SU-DHL-6 (cell line): ENCODE data around the gene ZNF148.

Experiments
- H2AFZ ChIP-seq: fragments of 200-600 bp; sonication (generic); 2 replicates; pipeline ENCODE4 v1.6.1; 2014; ENCODE audit warnings: low read depth, mild to moderate bottlenecking, moderate library complexity, mixed read lengths, antibody characterized with exemption, low read length; ENCODE audit not compliant: severe bottlenecking
- H3F3A ChIP-seq: fragments of 200-600 bp; shearing (Covaris generic); 2 replicates; pipeline ENCODE4 v1.6.0; 2016; ENCODE audit warnings: antibody characterized with exemption, mild to moderate bottlenecking; ENCODE audit not compliant: insufficient read depth
- H3K27ac ChIP-seq: fragments of 200-600 bp; sonication (generic); 2 replicates; pipeline ENCODE4 v1.5.1; 2016; ENCODE audit warnings: low read depth, mild to moderate bottlenecking, low read length, moderate library complexity, mixed read lengths
- H3K27me3 ChIP-seq: fragments of 200-600 bp; sonication (generic), shearing (Covaris generic); 2 replicates; pipeline ENCODE4 v1.6.0; 2014; ENCODE audit warnings: mild to moderate bottlenecking, low read length
- H3K36me3 ChIP-seq: fragments of 200-600 bp; sonication (generic); 2 replicates; pipeline ENCODE4 v1.6.1; 2014; ENCODE audit warnings: mild to moderate bottlenecking, low read length, mixed read lengths
- H3K4me2 ChIP-seq: fragments of 300-600, 200-600 bp; shearing (Covaris generic), sonication (generic); 2 replicates; pipeline ENCODE4 v1.6.0; 2014; ENCODE audit warnings: low read length, low read depth, mild to moderate bottlenecking; ENCODE audit not compliant: poor library complexity, severe bottlenecking
- H3K4me3 ChIP-seq: fragments of 200-600 bp; sonication (generic); 2 replicates; pipeline ENCODE4 v1.5.1; 2014; ENCODE audit warnings: antibody characterized with exemption, low read length, mild to moderate bottlenecking, mixed read lengths; ENCODE audit not compliant: insufficient read depth, poor library complexity, severe bottlenecking
- H3K79me2 ChIP-seq: fragments of 200-600 bp; sonication (generic); 2 replicates; pipeline ENCODE4 v1.6.1; 2014; ENCODE audit warnings: mild to moderate bottlenecking, low read length, moderate library complexity; ENCODE audit not compliant: insufficient read depth
- H3K9ac ChIP-seq: fragments of 200-600 bp; sonication (generic); 2 replicates; pipeline ENCODE4 v1.7.0; 2014; ENCODE audit warnings: mild to moderate bottlenecking, low read length
- H3K9me2 ChIP-seq: fragments of 200-600 bp; sonication (generic); replicated peaks from 2 replicates; pipeline ENCODE4 v1.6.1; 2014; ENCODE audit warnings: low read length; ENCODE audit not compliant: insufficient read depth
- H3K9me3 ChIP-seq: fragments of 200-600 bp; sonication (generic); 2 replicates; pipeline ENCODE4 v1.6.1; 2014; ENCODE audit warnings: low read length, mixed read lengths; ENCODE audit not compliant: insufficient read depth
- H4K20me1 ChIP-seq: fragments of 200-600 bp; sonication (generic); 2 replicates; pipeline ENCODE4 v1.6.1; 2014; ENCODE audit warnings: low read depth, mild to moderate bottlenecking, antibody characterized with exemption, low read length, moderate library complexity, mixed read lengths
- EZH2phosphoT487 ChIP-seq: fragments of 200-600 bp; sonication (generic), shearing (Covaris generic); conservative IDR thresholded peaks from 2 replicates; pipeline ENCODE4 v1.6.1; 2018; ENCODE audit warnings: mild to moderate bottlenecking, antibody characterized with exemption, low read length, moderate library complexity, mixed read lengths
- TF ChIP-seq, protein P1 (sequence below): fragments of 200-600 bp; sonication (generic); IDR thresholded peaks from one replicate; pipeline ENCODE4 v1.5.1; 2017; ENCODE audit warnings: antibody characterized with exemption, mild to moderate bottlenecking, low read length, moderate library complexity; ENCODE audit not compliant: insufficient read depth, poor library complexity, severe bottlenecking

Gene ZNF148

DNA sequence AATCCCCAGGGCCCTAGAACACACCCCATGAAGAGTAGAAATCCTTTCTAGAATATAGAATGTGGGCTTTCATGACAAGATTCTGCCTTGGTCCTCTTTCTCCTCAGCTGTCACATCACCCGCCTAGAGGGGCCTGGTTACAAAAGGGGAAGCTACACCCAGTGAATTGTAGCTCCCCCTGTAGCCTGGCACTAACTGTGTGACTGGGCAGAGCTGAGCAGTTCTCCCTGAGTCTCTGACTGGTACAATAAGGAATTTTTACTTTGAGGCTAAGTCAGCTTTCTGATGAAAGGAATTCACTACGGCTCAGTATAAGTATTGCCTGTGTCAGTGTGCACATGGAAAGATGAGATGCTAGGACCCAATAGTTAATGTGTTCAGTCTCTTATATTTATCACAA is 28.7 kb upstream of the ZNF148 start:
- H3K4me2 ChIP-seq, result no peak overlapping the region
- H3K9me2 ChIP-seq, result no peaks in the 10 kb centered on the region
- no peak overlapping the region for H3K4me3 ChIP-seq
- no peak overlapping the region for H3K27ac ChIP-seq
- no peaks in the 10 kb centered on the region for H4K20me1 ChIP-seq
- H3F3A ChIP-seq, result no peaks in the 10 kb centered on the region
- no peak overlapping the region for H3K9ac ChIP-seq
- no peak for TF ChIP-seq EZH2phosphoT487
- TF ChIP-seq, protein P1, sequence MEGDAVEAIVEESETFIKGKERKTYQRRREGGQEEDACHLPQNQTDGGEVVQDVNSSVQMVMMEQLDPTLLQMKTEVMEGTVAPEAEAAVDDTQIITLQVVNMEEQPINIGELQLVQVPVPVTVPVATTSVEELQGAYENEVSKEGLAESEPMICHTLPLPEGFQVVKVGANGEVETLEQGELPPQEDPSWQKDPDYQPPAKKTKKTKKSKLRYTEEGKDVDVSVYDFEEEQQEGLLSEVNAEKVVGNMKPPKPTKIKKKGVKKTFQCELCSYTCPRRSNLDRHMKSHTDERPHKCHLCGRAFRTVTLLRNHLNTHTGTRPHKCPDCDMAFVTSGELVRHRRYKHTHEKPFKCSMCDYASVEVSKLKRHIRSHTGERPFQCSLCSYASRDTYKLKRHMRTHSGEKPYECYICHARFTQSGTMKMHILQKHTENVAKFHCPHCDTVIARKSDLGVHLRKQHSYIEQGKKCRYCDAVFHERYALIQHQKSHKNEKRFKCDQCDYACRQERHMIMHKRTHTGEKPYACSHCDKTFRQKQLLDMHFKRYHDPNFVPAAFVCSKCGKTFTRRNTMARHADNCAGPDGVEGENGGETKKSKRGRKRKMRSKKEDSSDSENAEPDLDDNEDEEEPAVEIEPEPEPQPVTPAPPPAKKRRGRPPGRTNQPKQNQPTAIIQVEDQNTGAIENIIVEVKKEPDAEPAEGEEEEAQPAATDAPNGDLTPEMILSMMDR, result no peak
- H3K9me3 ChIP-seq, result no peaks in the 10 kb centered on the region
- H3K79me2 ChIP-seq, result no peaks in the 10 kb centered on the region
- no peak overlapping the region for H2AFZ ChIP-seq
- H3K27me3 ChIP-seq, result no peaks in the 10 kb centered on the region
- no peaks in the 10 kb centered on the region for H3K36me3 ChIP-seq

DNA sequence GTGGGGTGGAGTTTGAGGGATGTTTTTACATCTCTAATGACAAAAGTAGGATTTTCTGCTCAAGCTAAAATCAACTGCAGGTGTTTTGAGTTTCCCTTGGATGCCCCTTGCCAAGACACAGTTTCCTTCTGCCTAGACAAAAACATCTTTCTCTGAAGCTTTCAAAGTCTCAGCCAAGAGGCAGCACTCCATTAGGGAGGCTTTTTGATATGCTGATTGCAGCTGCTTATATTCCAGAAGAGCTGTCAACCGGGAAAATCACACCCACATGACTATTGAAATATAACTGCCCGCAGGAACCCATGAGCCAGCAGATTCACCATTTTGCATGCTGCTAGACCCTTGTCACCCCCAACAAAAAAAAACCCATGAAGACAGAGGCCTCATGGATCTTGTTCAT is 27.5 kb upstream of the ZNF148 start:
- Histone ChIP-seq H3K27ac (no peak overlapping the region), H3F3A (no peaks in the 10 kb centered on the region), H3K9me3 (no peaks in the 10 kb centered on the region), H2AFZ (no peak overlapping the region), H3K79me2 (no peaks in the 10 kb centered on the region), H3K36me3 (no peaks in the 10 kb centered on the region), H3K9me2 (no peaks in the 10 kb centered on the region), H3K27me3 (no peaks in the 10 kb centered on the region), H4K20me1 (no peaks in the 10 kb centered on the region), H3K9ac (no peak overlapping the region), H3K4me2 (no peak overlapping the region), H3K4me3 (no peak overlapping the region)
- TF ChIP-seq, protein P1, result no peak
- no peak for TF ChIP-seq EZH2phosphoT487

DNA sequence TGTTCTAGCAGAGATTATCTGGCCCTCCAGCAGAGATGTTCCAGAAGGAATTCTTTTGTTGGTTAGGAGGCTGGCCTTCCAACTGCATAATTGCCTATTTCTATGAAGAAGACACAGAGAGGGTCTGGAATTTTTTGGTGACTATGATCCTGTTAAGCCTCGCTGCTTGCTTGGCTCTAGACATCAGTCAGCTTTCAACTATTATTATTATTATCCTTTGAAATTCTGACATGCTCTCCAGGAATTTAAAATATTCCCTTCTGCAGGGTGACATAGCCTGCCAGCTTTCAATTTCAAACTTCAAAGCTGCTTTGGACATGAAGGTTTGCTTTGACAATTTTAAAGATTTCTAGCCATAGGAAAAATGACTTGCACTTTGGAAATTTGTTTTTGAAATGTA is 26.3 kb upstream of the ZNF148 start:
- H2AFZ ChIP-seq, result no peak overlapping the region
- no peaks in the 10 kb centered on the region for H3F3A ChIP-seq
- H3K36me3 ChIP-seq, result no peaks in the 10 kb centered on the region
- no peaks in the 10 kb centered on the region for H3K79me2 ChIP-seq
- no peak overlapping the region for H3K4me3 ChIP-seq
- no peak overlapping the region for H3K4me2 ChIP-seq
- H3K9me2 ChIP-seq, result no peaks in the 10 kb centered on the region
- H3K27me3 ChIP-seq, result no peaks in the 10 kb centered on the region
- no peaks in the 10 kb centered on the region for H3K9me3 ChIP-seq
- H4K20me1 ChIP-seq, result no peaks in the 10 kb centered on the region
- no peak for TF ChIP-seq EZH2phosphoT487
- TF ChIP-seq, protein P1, result no peak
- H3K27ac ChIP-seq, result no peak overlapping the region
- no peak overlapping the region for H3K9ac ChIP-seq

DNA sequence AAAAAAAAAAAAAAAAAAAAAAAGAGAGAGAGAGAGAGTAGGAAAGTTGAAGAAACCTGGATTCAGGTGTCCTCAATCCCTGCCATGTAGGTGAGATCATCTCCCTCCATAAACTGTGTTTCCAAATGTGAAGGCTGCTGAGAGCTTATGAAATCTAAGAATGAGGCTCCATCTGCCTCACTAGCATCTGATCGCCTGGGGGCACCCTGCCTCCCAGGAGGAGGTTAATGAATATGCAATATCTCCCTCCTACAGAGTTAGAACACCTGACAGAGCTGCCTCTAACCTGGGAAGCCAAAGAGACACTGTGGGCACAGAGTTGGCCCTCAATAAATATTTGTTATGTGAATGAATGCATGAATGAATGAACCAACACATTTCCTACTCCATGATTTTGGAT is 23.8 kb upstream of the ZNF148 start:
- H3K9ac ChIP-seq, result no peak overlapping the region
- no peaks in the 10 kb centered on the region for H3K9me3 ChIP-seq
- H3K79me2 ChIP-seq, result no peaks in the 10 kb centered on the region
- H3K4me3 ChIP-seq, result no peak overlapping the region
- H2AFZ ChIP-seq, result no peak overlapping the region
- H4K20me1 ChIP-seq, result no peaks in the 10 kb centered on the region
- no peak overlapping the region for H3K27ac ChIP-seq
- no peaks in the 10 kb centered on the region for H3F3A ChIP-seq
- TF ChIP-seq, protein P1, result no peak
- no peak for TF ChIP-seq EZH2phosphoT487
- H3K27me3 ChIP-seq, result no peaks in the 10 kb centered on the region
- no peaks in the 10 kb centered on the region for H3K36me3 ChIP-seq
- H3K4me2 ChIP-seq, result no peak overlapping the region
- H3K9me2 ChIP-seq, result no peaks in the 10 kb centered on the region
